Astrocyte (in vitro differentiated cells and primary cell): ENCODE measurements around the gene TERB1. TPM values are rescaled to one million over a fixed set of nuclear protein-coding genes. Genes with fewer than 3 reads are reported as not detected.

Experiments used
- DNase-seq: peaks from one replicate; pipeline ENCODE4 v3.0.0-alpha.2; 2010; ENCODE audit warnings: low read depth
- FAIRE-seq: peaks from 2 replicates; lab custom pipeline; 2011; peaks lifted over from hg19 to GRCh38; lab: Jason Lieb, UNC
- H2AFZ ChIP-seq: 2 replicates; pipeline ENCODE4 v1.6.0; 2012; ENCODE audit warnings: low read depth, low read length, inconsistent platforms
- H3K27ac ChIP-seq: 2 replicates; pipeline ENCODE4 v1.5.1; 2011; ENCODE audit warnings: low read depth, low read length, inconsistent platforms
- H3K27me3 ChIP-seq: 2 replicates; pipeline ENCODE4 v1.6.0; 2011; ENCODE audit warnings: low read length, inconsistent platforms; ENCODE audit not compliant: insufficient read depth
- H3K36me3 ChIP-seq: 2 replicates; pipeline ENCODE4 v1.5.1; 2011; ENCODE audit warnings: low read length, inconsistent platforms; ENCODE audit not compliant: insufficient read depth
- H3K4me1 ChIP-seq: 2 replicates; pipeline ENCODE4 v1.5.1; 2011; ENCODE audit warnings: low read length, inconsistent platforms; ENCODE audit not compliant: insufficient read depth
- H3K4me2 ChIP-seq: 2 replicates; pipeline ENCODE4 v1.6.0; 2012; ENCODE audit warnings: low read length, inconsistent platforms
- H3K4me3 ChIP-seq: 2 replicates; pipeline ENCODE4 v1.5.1; 2011; ENCODE audit warnings: low read depth, mild to moderate bottlenecking, low read length, inconsistent platforms; ENCODE audit not compliant: insufficient read depth
- H3K79me2 ChIP-seq: 2 replicates; pipeline ENCODE4 v1.6.0; 2012; ENCODE audit warnings: mild to moderate bottlenecking, low read length, inconsistent platforms; ENCODE audit not compliant: insufficient read depth
- H3K9ac ChIP-seq: 2 replicates; pipeline ENCODE4 v1.6.0; 2012; ENCODE audit warnings: mild to moderate bottlenecking, low read length, inconsistent platforms
- H3K9me3 ChIP-seq: 2 replicates; pipeline ENCODE4 v1.5.1; 2012; ENCODE audit warnings: low read depth, mild to moderate bottlenecking, low read length, inconsistent platforms; ENCODE audit not compliant: insufficient read depth
- H4K20me1 ChIP-seq: 2 replicates; pipeline ENCODE4 v1.6.0; 2012; ENCODE audit warnings: low read length, inconsistent platforms; ENCODE audit not compliant: insufficient read depth
- H3K27ac Mint-ChIP-seq: one replicate; pipeline ENCODE4 v1.8.0; 2021; ENCODE audit warnings: mild to moderate bottlenecking, mixed read lengths; ENCODE audit not compliant: unreplicated experiment
- H3K27me3 Mint-ChIP-seq: one replicate; pipeline ENCODE4 v1.8.0; 2021; ENCODE audit warnings: low read depth, mixed read lengths; ENCODE audit not compliant: unreplicated experiment
- H3K36me3 Mint-ChIP-seq: one replicate; pipeline ENCODE4 v1.8.0; 2021; ENCODE audit warnings: low read depth, mixed read lengths; ENCODE audit not compliant: unreplicated experiment
- H3K4me1 Mint-ChIP-seq: one replicate; pipeline ENCODE4 v1.8.0; 2021; ENCODE audit warnings: low read depth, mixed read lengths; ENCODE audit not compliant: unreplicated experiment
- H3K4me3 Mint-ChIP-seq: one replicate; pipeline ENCODE4 v1.8.0; 2021; ENCODE audit warnings: mild to moderate bottlenecking, moderate library complexity, mixed read lengths; ENCODE audit not compliant: unreplicated experiment
- H3K9me3 Mint-ChIP-seq: one replicate; pipeline ENCODE4 v1.8.0; 2021; ENCODE audit warnings: mild to moderate bottlenecking, mixed read lengths; ENCODE audit not compliant: unreplicated experiment
- CTCF ChIP-seq: IDR thresholded peaks from 2 replicates; pipeline ENCODE4 v1.5.1; 2011; ENCODE audit warnings: low read depth, mild to moderate bottlenecking, inconsistent platforms, low read length, moderate library complexity; ENCODE audit not compliant: insufficient read depth
- EZH2 ChIP-seq: IDR thresholded peaks from 2 replicates; pipeline ENCODE4 v1.6.1; 2012; ENCODE audit warnings: mild to moderate bottlenecking, low read length, inconsistent platforms; ENCODE audit not compliant: insufficient read depth
- total RNA-seq: library from RNA; stranded (reverse); gene quantifications from 2 replicates; pipeline ENCODE4 v1.2.1, GENCODE V29; 2021

Gene TERB1
- total RNA-seq, 1 donor from 2014 or later: 0.16 TPM

- FAIRE-seq: no peak
- Histone ChIP-seq H3K27me3 (no peaks in the 10 kb centered on the region), H3K36me3 (no peaks in the 10 kb centered on the region), H2AFZ (no peak overlapping the region), H3K4me3 (no peak overlapping the region), H3K79me2 (no peaks in the 10 kb centered on the region), H3K9ac (no peak overlapping the region), H3K4me1 (no peaks in the 10 kb centered on the region), H4K20me1 (no peaks in the 10 kb centered on the region), H3K9me3 (no peaks in the 10 kb centered on the region), H3K4me2 (no peak overlapping the region), H3K27ac (no peak overlapping the region)
- TF ChIP-seq EZH2 (no peak), CTCF (no peak)
- no peak overlapping the region for H3K27ac Mint-ChIP-seq
- peaks cover 3% of the 10 kb centered on the region for H3K4me1 Mint-ChIP-seq
- H3K36me3 Mint-ChIP-seq: peaks cover 2% of the 10 kb centered on the region
- no peak overlapping the region for H3K4me3 Mint-ChIP-seq
- H3K27me3 Mint-ChIP-seq: no peaks in the 10 kb centered on the region
- DNase-seq: no peak
- no peaks in the 10 kb centered on the region for H3K9me3 Mint-ChIP-seq
These were observed 26.4 kb downstream of the TERB1 start for GRCh38 chr16:66774981-66775380.

- FAIRE-seq: no peak
- no peaks in the 10 kb centered on the region for H3K79me2 ChIP-seq
- Mint-ChIP-seq H3K4me1 (no peaks in the 10 kb centered on the region), H3K4me3 (no peak overlapping the region), H3K9me3 (no peaks in the 10 kb centered on the region), H3K27ac (no peak overlapping the region), H3K27me3 (peaks cover 6% of the 10 kb centered on the region), H3K36me3 (no peaks in the 10 kb centered on the region)
- H3K9me3 ChIP-seq: no peaks in the 10 kb centered on the region
- no peak overlapping the region for H2AFZ ChIP-seq
- H3K27ac ChIP-seq: no peak overlapping the region
- no peak overlapping the region for H3K4me3 ChIP-seq
- H3K27me3 ChIP-seq: no peaks in the 10 kb centered on the region
- no peak for TF ChIP-seq CTCF
- no peak overlapping the region for H3K9ac ChIP-seq
- no peaks in the 10 kb centered on the region for H3K36me3 ChIP-seq
- DNase-seq: no peak
- H3K4me1 ChIP-seq: no peaks in the 10 kb centered on the region
- H4K20me1 ChIP-seq: no peaks in the 10 kb centered on the region
- no peak overlapping the region for H3K4me2 ChIP-seq
These were observed 43.3 kb downstream of the TERB1 start for GRCh38 chr16:66758086-66758485.

- H3K4me3 Mint-ChIP-seq: no peak overlapping the region
- no peaks in the 10 kb centered on the region for H3K36me3 ChIP-seq
- no peak overlapping the region for H3K27ac ChIP-seq
- no peak for DNase-seq
- no peak overlapping the region for H3K27ac Mint-ChIP-seq
- H3K27me3 Mint-ChIP-seq: no peaks in the 10 kb centered on the region
- H3K79me2 ChIP-seq: peaks cover 23% of the 10 kb centered on the region
- no peak overlapping the region for H3K4me3 ChIP-seq
- H3K27me3 ChIP-seq: no peaks in the 10 kb centered on the region
- H3K4me1 ChIP-seq: peaks cover 12% of the 10 kb centered on the region
- no peak overlapping the region for H2AFZ ChIP-seq
- H4K20me1 ChIP-seq: peaks cover 12% of the 10 kb centered on the region
- H3K36me3 Mint-ChIP-seq: no peaks in the 10 kb centered on the region
- no peaks in the 10 kb centered on the region for H3K9me3 ChIP-seq
- TF ChIP-seq CTCF (no peak), EZH2 (no peak)
- H3K4me1 Mint-ChIP-seq: peaks cover 8% of the 10 kb centered on the region
- no peaks in the 10 kb centered on the region for H3K9me3 Mint-ChIP-seq
- H3K4me2 ChIP-seq: no peak overlapping the region
- no peak for FAIRE-seq
- no peak overlapping the region for H3K9ac ChIP-seq
These were observed 46.6 kb downstream of the TERB1 start for GRCh38 chr16:66754819-66755218.
